Astrocyte of the cerebellum (primary cell): ENCODE measurements around the gene FOXP1.

Source experiments
- DNase-seq: peaks from one replicate; pipeline ENCODE4 v3.0.0-alpha.2; 2011; ENCODE audit warnings: low read depth
- H3K4me3 ChIP-seq: 2 replicates; pipeline ENCODE4 v1.5.1; 2011; ENCODE audit warnings: mild to moderate bottlenecking, low read depth, low read length, moderate library complexity
- CTCF ChIP-seq: IDR thresholded peaks from 2 replicates; pipeline ENCODE4 v1.5.1; 2012; ENCODE audit warnings: low read length, low read depth, moderate library complexity, mild to moderate bottlenecking; ENCODE audit errors: missing control alignments
- in situ Hi-C: cut with HindIII; loops from 2 replicates; pipeline ENCODE4 v1.10.0; 2017; ENCODE audit warnings: low sequenced_read_pairs

FOXP1 gene

DNA sequence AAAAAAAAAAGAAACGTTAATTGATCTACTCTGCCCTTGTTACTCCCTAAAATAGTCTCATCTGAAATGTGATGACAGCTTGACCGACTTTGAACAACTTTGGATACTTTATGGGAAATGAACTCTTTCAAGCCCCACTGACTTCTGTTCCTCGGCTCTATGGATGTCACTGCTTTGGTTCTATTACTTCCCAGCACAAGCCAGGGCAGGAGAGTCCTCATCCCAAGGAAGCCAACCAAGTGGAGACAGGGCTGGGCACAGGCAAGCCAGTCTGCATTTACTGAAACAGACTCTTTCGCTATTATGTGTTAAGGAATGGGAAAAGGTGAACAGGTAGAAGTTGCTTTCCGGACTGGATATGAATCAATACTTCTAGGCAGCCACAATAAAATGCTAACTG is 444.0 kb downstream of the FOXP1 start:
- in situ Hi-C loops: no loop called here
- TF ChIP-seq CTCF: no peak
- H3K4me3 ChIP-seq: no peak overlapping the region
- DNase-seq: no peak

GRCh38 chr3:71138410-71138809 is 445.1 kb downstream of the FOXP1 start:
- no peak for DNase-seq
- no peak for TF ChIP-seq CTCF
- in situ Hi-C loops: no loop called here
- no peak overlapping the region for H3K4me3 ChIP-seq

DNA sequence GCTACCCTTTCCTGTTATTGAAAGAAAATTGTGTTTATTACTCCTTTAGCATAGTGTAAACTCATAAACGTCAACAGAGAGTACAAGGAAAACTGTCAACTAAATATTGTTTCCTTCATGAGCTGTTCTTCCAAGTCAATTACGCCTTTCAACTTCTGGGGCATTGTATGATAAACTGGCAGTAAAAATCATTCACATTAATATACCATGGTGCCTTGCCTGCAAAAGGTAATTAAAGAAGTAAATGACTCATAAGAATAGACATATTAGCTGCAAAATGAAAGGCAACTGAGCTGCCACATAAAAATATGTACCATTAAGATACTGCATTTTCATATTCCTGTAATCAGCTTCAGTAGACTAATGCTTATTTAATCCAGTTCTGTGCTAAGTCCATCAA is 447.3 kb downstream of the FOXP1 start:
- TF ChIP-seq CTCF: no peak
- DNase-seq: no peak
- no peak overlapping the region for H3K4me3 ChIP-seq
- in situ Hi-C loops: no loop called here

GRCh38 chr3:71135373-71136088 is 448.0 kb downstream of the FOXP1 start:
- TF ChIP-seq CTCF: no peak
- in situ Hi-C loops: no loop called here
- H3K4me3 ChIP-seq: no peak overlapping the region
- DNase-seq: no peak

DNA sequence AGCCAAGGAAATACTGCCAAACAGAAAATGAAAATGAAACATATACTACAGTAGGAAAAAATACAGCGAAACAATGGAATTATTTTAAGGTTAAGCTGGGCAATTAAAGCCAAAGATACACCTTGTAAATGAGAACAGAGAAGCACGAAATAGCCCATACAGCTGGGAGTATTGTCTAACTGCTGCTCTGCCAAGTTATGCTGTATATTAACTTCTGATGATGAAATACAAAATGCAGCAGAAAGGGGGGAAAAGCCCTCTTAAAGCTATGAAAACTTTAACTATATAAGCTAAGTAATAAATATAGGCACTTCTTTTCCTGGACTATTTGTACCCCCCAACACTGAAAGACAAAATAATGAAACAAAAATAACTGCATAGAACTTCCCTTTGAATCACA is 449.0 kb downstream of the FOXP1 start:
- in situ Hi-C loops: no loop called here
- no peak for DNase-seq
- TF ChIP-seq CTCF: no peak
- no peak overlapping the region for H3K4me3 ChIP-seq

DNA sequence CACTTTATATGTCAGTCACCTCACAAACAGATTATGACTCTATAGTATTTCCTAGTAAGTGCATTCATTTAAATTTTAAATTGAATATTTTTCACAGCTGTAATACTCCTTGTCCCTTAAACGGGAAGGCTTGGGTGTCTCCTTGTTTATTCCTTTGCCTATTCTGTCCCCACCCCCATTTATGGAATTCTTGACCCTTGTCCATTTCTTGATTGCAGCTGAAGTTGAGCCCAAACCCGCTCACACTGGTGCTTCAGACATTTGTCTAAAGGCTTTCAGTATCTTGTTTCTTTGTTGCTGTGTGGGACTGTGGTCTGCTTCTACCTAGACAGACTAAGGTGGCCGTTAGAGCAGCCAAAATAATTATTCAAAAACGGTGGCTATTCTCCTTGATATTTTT is 449.7 kb downstream of the FOXP1 start:
- H3K4me3 ChIP-seq: no peak overlapping the region
- in situ Hi-C loops: no loop called here
- TF ChIP-seq CTCF: no peak
- DNase-seq: no peak
